Stimulated activated CD4-positive, alpha-beta T cell treated with anti-CD3 and anti-CD28 coated beads, Interleukin-2, amount 100 ng/mL, for 24 hours (primary cell): ENCODE data around the gene CACNA1G.

Experiments used
- DNase-seq, 2 donors: peaks; one replicate each; pipeline ENCODE4 v3.0.0-alpha.2; 2020

CACNA1G gene

DNA sequence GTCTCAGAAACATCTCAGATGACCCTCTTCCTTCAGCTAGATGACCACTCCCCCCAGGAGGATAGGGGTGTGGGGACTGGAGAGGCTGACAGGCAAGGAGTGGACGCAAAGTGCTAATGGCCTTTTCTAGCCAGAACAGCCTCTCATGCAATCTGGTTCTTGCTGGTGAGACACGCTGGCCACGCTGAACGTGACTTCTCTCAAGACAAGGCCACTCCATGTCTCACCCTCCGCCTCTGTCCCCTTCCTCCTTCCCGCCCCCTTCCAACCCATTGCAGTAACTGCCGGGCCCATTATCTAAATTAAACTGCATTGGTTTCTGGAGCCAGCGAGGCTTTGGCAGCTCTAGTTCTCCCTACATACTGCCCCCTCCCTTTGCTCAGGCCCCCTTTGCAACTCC is 9.5 kb downstream of the CACNA1G start:
- DNase-seq = no peak

- DNase-seq = no peak
These were observed 10.0 kb downstream of the CACNA1G start for GRCh38 chr17:50570528-50570927.

DNA sequence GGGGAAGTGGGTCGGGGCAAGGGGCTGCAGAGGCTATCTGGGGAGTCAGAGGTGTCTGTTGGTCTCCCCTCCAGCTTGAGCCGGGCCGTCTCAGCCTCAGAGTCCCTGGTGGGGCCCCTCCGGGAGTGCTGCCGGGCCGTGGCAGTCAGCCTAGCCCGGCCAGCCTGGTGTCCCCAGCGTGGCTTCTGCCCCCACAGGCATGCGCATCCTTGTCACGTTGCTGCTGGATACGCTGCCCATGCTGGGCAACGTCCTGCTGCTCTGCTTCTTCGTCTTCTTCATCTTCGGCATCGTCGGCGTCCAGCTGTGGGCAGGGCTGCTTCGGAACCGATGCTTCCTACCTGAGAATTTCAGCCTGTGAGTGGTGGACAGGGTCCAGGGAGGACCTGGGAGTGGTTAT is 11.2 kb downstream of the CACNA1G start:
- DNase-seq = no peak

GRCh38 chr17:50572541-50572940 is 12.0 kb downstream of the CACNA1G start:
- DNase-seq = no peak

GRCh38 chr17:50573866-50574611 is 13.5 kb downstream of the CACNA1G start:
- no peak for DNase-seq

DNA sequence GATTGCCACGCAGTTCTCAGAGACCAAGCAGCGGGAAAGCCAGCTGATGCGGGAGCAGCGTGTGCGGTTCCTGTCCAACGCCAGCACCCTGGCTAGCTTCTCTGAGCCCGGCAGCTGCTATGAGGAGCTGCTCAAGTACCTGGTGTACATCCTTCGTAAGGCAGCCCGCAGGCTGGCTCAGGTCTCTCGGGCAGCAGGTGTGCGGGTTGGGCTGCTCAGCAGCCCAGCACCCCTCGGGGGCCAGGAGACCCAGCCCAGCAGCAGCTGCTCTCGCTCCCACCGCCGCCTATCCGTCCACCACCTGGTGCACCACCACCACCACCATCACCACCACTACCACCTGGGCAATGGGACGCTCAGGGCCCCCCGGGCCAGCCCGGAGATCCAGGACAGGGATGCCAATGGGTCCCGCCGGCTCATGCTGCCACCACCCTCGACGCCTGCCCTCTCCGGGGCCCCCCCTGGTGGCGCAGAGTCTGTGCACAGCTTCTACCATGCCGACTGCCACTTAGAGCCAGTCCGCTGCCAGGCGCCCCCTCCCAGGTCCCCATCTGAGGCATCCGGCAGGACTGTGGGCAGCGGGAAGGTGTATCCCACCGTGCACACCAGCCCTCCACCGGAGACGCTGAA is 15.2 kb downstream of the CACNA1G start:
- DNase-seq = peak in 1 of 2 donors; percentile 24

DNA sequence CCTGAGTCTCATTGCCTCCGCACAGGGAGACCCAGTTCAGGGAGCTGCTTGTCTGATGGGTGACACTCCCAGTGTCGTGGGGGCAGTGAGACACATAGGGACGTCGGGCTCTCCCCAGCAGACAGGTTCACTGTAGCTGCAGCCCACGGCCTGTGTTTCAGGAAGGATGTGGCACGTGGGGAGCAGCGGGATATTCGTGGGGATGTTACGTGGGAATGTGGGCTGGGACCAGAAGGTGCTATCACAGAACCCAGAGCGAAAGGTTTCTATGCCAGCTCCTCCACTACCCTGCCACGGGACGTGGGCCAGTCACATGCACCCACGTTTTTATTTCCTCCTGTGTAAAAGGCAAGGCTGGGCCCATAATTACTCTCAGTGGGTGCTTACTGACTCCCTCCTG is 16.3 kb downstream of the CACNA1G start:
- no peak for DNase-seq

GRCh38 chr17:50577451-50577954 is 17.0 kb downstream of the CACNA1G start:
- DNase-seq = no peak

GRCh38 chr17:50578173-50578572 is 17.7 kb downstream of the CACNA1G start:
- no peak for DNase-seq

- no peak for DNase-seq
These were observed 18.9 kb downstream of the CACNA1G start for GRCh38 chr17:50579399-50579798.

DNA sequence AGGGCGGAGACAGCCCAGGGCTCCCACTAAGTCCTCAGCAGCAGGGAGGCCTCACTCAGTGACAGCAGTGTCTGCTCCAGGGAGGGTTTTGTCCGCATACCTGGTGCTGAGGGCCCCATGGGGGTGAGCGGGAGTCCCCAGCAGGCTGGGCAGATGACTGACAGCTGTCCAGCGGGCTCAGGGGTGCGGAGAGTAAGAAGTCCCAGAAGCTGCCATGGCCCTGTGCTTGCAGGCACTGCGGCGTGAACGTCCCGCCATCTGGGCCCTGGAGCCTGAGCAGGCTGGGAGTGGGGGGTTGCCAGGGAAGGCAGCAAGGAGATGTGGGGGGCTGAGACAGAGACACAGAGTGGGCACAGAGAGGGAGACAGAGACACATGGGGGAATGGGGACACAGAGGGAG is 20.1 kb downstream of the CACNA1G start:
- no peak for DNase-seq

GRCh38 chr17:50581316-50581715 is 20.8 kb downstream of the CACNA1G start:
- no peak for DNase-seq

GRCh38 chr17:50582741-50583140 is 22.2 kb downstream of the CACNA1G start:
- DNase-seq = no peak

- DNase-seq = no peak
These were observed 23.1 kb downstream of the CACNA1G start for GRCh38 chr17:50583641-50584040.

DNA sequence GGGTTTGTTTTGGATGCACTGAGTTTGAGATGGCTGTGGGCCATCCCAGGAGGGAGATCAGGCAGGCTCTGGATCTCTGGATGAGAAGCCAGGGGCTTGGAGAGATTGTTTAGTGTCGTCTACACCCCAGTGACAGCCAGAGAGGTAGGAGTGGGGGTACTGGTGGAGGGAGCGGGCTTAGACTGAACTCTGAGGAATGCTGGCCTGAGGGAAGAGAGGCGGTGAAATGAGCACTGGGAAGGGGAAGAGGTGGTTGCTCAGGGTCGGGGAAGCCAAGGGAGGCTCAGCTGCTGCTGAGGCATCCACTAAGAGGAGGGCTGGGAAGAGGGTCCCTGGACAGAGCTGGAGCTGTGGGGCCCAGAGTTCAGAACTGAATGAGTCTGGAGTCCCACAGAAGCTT is 23.6 kb downstream of the CACNA1G start:
- DNase-seq = no peak

DNA sequence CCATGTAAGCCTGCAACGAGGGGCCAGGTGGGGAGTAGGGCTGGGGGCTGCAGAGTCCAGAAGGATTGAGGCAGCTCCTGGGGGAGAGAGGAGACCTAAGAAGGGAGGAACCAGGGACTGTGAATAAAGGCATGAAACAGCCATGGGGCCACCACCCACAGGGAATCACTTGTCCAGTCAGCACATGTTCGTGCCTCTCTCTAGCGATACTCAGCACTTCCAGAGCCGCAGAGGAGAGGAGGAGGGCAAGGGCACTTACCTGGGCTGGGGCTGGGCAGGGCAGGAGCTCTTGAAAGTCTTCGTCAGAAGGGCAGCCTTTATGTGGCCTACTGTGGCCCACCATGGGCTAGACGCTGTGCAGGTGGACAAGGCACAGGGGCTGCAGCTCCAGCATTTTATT is 24.2 kb downstream of the CACNA1G start:
- DNase-seq = no peak

DNA sequence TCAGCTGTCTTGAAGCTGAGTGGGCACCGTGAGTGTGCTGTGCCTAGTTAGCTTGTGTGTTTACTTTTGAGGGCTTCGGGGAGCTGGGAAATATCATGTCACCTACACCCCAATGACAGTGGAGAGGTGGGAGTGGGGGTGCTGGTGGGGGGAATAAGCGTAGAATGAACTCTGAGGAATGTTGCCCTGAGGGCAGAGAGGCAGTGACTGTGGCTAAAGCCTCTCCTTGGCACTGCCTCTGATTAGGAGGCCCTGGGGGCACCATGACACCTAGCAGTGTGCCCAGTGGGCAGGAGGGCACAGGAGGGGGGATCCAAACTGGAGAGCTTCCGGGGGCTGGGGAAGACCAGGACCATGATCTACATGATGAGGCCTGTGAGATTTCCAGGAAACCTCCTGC is 24.8 kb downstream of the CACNA1G start:
- no peak for DNase-seq

DNA sequence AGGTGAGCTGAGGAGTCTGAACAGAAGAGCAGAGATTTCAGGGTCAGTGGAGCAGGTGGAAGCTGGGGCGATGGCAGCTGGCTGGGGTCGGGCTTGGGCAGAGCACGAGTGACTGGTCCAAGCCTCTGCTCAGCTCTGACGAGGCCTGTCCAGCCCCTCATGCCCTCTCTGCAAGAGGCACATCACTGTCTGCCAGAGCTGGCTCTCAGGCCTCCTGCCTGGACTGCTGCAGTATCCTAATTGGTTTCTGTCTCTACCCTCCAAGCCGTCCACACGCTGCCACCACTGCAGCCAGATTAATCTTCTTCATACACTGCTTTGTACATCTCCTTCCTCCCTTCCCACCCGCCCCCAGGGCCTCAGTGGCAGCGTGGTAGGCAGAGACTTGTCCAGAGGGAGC is 25.4 kb downstream of the CACNA1G start:
- DNase-seq = no peak

GRCh38 chr17:50586421-50587247 is 26.1 kb downstream of the CACNA1G start:
- no peak for DNase-seq

- no peak for DNase-seq
These were observed 27.1 kb downstream of the CACNA1G start for GRCh38 chr17:50587571-50587970.

- DNase-seq = no peak
These were observed 28.0 kb downstream of the CACNA1G start for GRCh38 chr17:50588391-50589049.

- no peak for DNase-seq
These were observed 28.7 kb downstream of the CACNA1G start for GRCh38 chr17:50589095-50589705.
